T-helper 17 cell (primary cell): ENCODE measurements around the gene KRTAP4-6. TPM values are rescaled to one million over a fixed set of nuclear protein-coding genes. Genes with fewer than 3 reads are reported as not detected.
"Not testable (repeated sequence)": the region's sequence is repeated elsewhere in the genome, so short reads cannot be mapped to it uniquely, and the experiment has no call there.

Experiments used
- ATAC-seq: fragments of 150-1000 bp; cut with Tn5 transposase; 2 replicates; pipeline ENCODE4 v1.10.0; 2021; ENCODE audit warnings: mild to moderate bottlenecking, moderate library complexity
- DNase-seq, 3 donors: peaks; one replicate each; pipeline versions ENCODE4 v3.0.0 to v3.0.0-alpha.2; 2020 to 2021
- H3K9me3 ChIP-seq: one replicate; pipeline ENCODE4 v1.7.0; 2013; ENCODE audit warnings: low read length, mild to moderate bottlenecking; ENCODE audit not compliant: control insufficient read depth, poor library complexity, severe bottlenecking
- H3K27ac Mint-ChIP-seq: one replicate; pipeline ENCODE4 v1.8.0; 2022; ENCODE audit warnings: mild to moderate bottlenecking, moderate library complexity, mixed read lengths
- H3K27me3 Mint-ChIP-seq: one replicate; pipeline ENCODE4 v1.8.0; 2022; ENCODE audit warnings: mixed read lengths
- H3K36me3 Mint-ChIP-seq: one replicate; pipeline ENCODE4 v1.8.0; 2022; ENCODE audit warnings: low read depth, mixed read lengths
- H3K4me1 Mint-ChIP-seq: one replicate; pipeline ENCODE4 v1.8.0; 2022; ENCODE audit warnings: mild to moderate bottlenecking, mixed read lengths
- H3K4me3 Mint-ChIP-seq: one replicate; pipeline ENCODE4 v1.8.0; 2022; ENCODE audit warnings: mild to moderate bottlenecking, moderate library complexity, mixed read lengths
- total RNA-seq, 4 donors: library from RNA in 2 of 4; stranded (reverse) in 2 of 4; gene quantifications; one replicate each; pipeline ENCODE4 v1.2.3 and lab custom pipeline; 2022 to 2026

The KRTAP4-6 gene
- total RNA-seq = not detected
- 0 reads per million in 2 donors for total RNA-seq (lab: John Stamatoyannopoulos, UW)

- Mint-ChIP-seq H3K4me1 (peaks cover 2% of the 10 kb centered on the region), H3K27ac (no peak within 1 kb of the TSS)
Observed at GRCh38 chr17:41140360-41141131, at the start of gene KRTAP4-6. Gene KRTAP4-6 (minus strand): TSS chr17:41140544. CDS start chr17:41140487, 57 bp downstream.

GRCh38 chr17:41189837-41190318 lies 49.5 kb upstream of the KRTAP4-6 start, which contains the start of gene KRTAP9-1:
Gene KRTAP9-1 (plus strand): TSS chr17:41189887. CDS start chr17:41189887, 0 bp downstream.
- H3K4me3 Mint-ChIP-seq, H3K27ac Mint-ChIP-seq, H3K4me1 Mint-ChIP-seq, H3K36me3 Mint-ChIP-seq, DNase-seq, ATAC-seq, H3K9me3 ChIP-seq: not testable (repeated sequence)
- peaks cover 37% of the 10 kb centered on the region for H3K27me3 Mint-ChIP-seq

More at GRCh38 chr17:41140360-41141131, at the start of gene KRTAP4-6:
- H3K4me3 Mint-ChIP-seq = no peak within 1 kb of the TSS
- ATAC-seq (no peak), DNase-seq (no peak)
- H3K27me3 Mint-ChIP-seq = no peaks in the 10 kb centered on the region
- peaks cover 5% of the 10 kb centered on the region for H3K36me3 Mint-ChIP-seq
- peaks cover 5% of the 10 kb centered on the region for H3K9me3 ChIP-seq

GRCh38 chr17:41186872-41187271 lies 46.5 kb upstream of the KRTAP4-6 start:
- H3K27ac Mint-ChIP-seq = no peak overlapping the region
- peaks cover 4% of the 10 kb centered on the region for H3K36me3 Mint-ChIP-seq
- peaks cover 43% of the 10 kb centered on the region for H3K27me3 Mint-ChIP-seq
- no peaks in the 10 kb centered on the region for H3K9me3 ChIP-seq
- H3K4me3 Mint-ChIP-seq = no peak overlapping the region
- DNase-seq (no peak), ATAC-seq (no peak)
- peaks cover 4% of the 10 kb centered on the region for H3K4me1 Mint-ChIP-seq

GRCh38 chr17:41185001-41185400 lies 44.7 kb upstream of the KRTAP4-6 start:
- peaks cover 27% of the 10 kb centered on the region for H3K27me3 Mint-ChIP-seq
- peaks cover 9% of the 10 kb centered on the region for H3K4me1 Mint-ChIP-seq
- DNase-seq (no peak), ATAC-seq (no peak)
- H3K36me3 Mint-ChIP-seq = no peaks in the 10 kb centered on the region
- no peaks in the 10 kb centered on the region for H3K9me3 ChIP-seq
- no peak overlapping the region for H3K4me3 Mint-ChIP-seq
- no peak overlapping the region for H3K27ac Mint-ChIP-seq

- no peaks in the 10 kb centered on the region for H3K9me3 ChIP-seq
- no peak for DNase-seq
- peaks cover 24% of the 10 kb centered on the region for H3K27me3 Mint-ChIP-seq
- peaks cover 9% of the 10 kb centered on the region for H3K4me1 Mint-ChIP-seq
- no peaks in the 10 kb centered on the region for H3K36me3 Mint-ChIP-seq
- H3K4me3 Mint-ChIP-seq = no peak within 1 kb of the TSS
- no peak for ATAC-seq
- no peak within 1 kb of the TSS for H3K27ac Mint-ChIP-seq
Observed at GRCh38 chr17:41184480-41184961, 44.2 kb upstream of the KRTAP4-6 start, which contains the start of gene KRTAP4-1. Gene KRTAP4-1 (minus strand): TSS chr17:41184911. CDS start chr17:41184854, 57 bp downstream.

- H3K9me3 ChIP-seq = no peaks in the 10 kb centered on the region
- H3K4me1 Mint-ChIP-seq = peaks cover 7% of the 10 kb centered on the region
- DNase-seq (no peak), ATAC-seq (no peak)
- no peak overlapping the region for H3K27ac Mint-ChIP-seq
- peaks cover 2% of the 10 kb centered on the region for H3K36me3 Mint-ChIP-seq
- H3K27me3 Mint-ChIP-seq = no peaks in the 10 kb centered on the region
- no peak overlapping the region for H3K4me3 Mint-ChIP-seq
Observed at GRCh38 chr17:41178843-41179616, 38.7 kb upstream of the KRTAP4-6 start.

GRCh38 chr17:41178341-41178740 lies 38.0 kb upstream of the KRTAP4-6 start:
- Mint-ChIP-seq H3K27ac (no peak overlapping the region), H3K4me1 (peaks cover 9% of the 10 kb centered on the region)

GRCh38 chr17:41177727-41178271 lies 37.5 kb upstream of the KRTAP4-6 start, which contains the start of gene KRTAP4-2:
Gene KRTAP4-2 (minus strand): TSS chr17:41178221. CDS start chr17:41178164, 57 bp downstream.
- Mint-ChIP-seq H3K4me3 (no peak within 1 kb of the TSS), H3K27ac (no peak within 1 kb of the TSS), H3K27me3 (no peaks in the 10 kb centered on the region), H3K36me3 (peaks cover 2% of the 10 kb centered on the region), H3K4me1 (peaks cover 13% of the 10 kb centered on the region)
- ATAC-seq (no peak), DNase-seq (no peak)
- no peaks in the 10 kb centered on the region for H3K9me3 ChIP-seq

More at GRCh38 chr17:41178341-41178740, 38.0 kb upstream of the KRTAP4-6 start:
- ATAC-seq (no peak), DNase-seq (no peak)
- H3K36me3 Mint-ChIP-seq = peaks cover 2% of the 10 kb centered on the region
- H3K27me3 Mint-ChIP-seq = no peaks in the 10 kb centered on the region
- no peaks in the 10 kb centered on the region for H3K9me3 ChIP-seq
- no peak overlapping the region for H3K4me3 Mint-ChIP-seq

GRCh38 chr17:41176744-41177387 lies 36.5 kb upstream of the KRTAP4-6 start:
- no peak for ATAC-seq
- Mint-ChIP-seq H3K27ac (no peak overlapping the region), H3K27me3 (no peaks in the 10 kb centered on the region)

GRCh38 chr17:41171886-41172285 lies 31.5 kb upstream of the KRTAP4-6 start:
- H3K36me3 Mint-ChIP-seq = no peaks in the 10 kb centered on the region
- ATAC-seq = no peak
- H3K4me3 Mint-ChIP-seq = no peak overlapping the region
- peaks cover 6% of the 10 kb centered on the region for H3K4me1 Mint-ChIP-seq
- H3K27ac Mint-ChIP-seq = no peak overlapping the region
- no peak for DNase-seq
- H3K27me3 Mint-ChIP-seq = peaks cover 8% of the 10 kb centered on the region
- H3K9me3 ChIP-seq = no peaks in the 10 kb centered on the region

More at GRCh38 chr17:41176744-41177387, 36.5 kb upstream of the KRTAP4-6 start:
- H3K9me3 ChIP-seq = no peaks in the 10 kb centered on the region
- Mint-ChIP-seq H3K4me3 (no peak overlapping the region), H3K36me3 (peaks cover 2% of the 10 kb centered on the region), H3K4me1 (peaks cover 11% of the 10 kb centered on the region)
- no peak for DNase-seq

- ATAC-seq (no peak), DNase-seq (no peak)
- Mint-ChIP-seq H3K36me3 (peaks cover 2% of the 10 kb centered on the region), H3K27ac (no peak within 1 kb of the TSS), H3K4me3 (peak within 1 kb of the TSS; percentile 39), H3K27me3 (peaks cover 16% of the 10 kb centered on the region), H3K4me1 (peaks cover 4% of the 10 kb centered on the region)
- H3K9me3 ChIP-seq = no peaks in the 10 kb centered on the region
Observed at GRCh38 chr17:41168121-41168520, 27.8 kb upstream of the KRTAP4-6 start, which contains the start of gene KRTAP4-3. Gene KRTAP4-3 (minus strand): TSS chr17:41168221. CDS start chr17:41168172, 49 bp downstream.

GRCh38 chr17:41167561-41167960 lies 27.2 kb upstream of the KRTAP4-6 start:
- H3K27me3 Mint-ChIP-seq = peaks cover 21% of the 10 kb centered on the region
- H3K9me3 ChIP-seq = no peaks in the 10 kb centered on the region
- no peak for DNase-seq
- no peak for ATAC-seq
- H3K4me1 Mint-ChIP-seq = peaks cover 3% of the 10 kb centered on the region
- H3K27ac Mint-ChIP-seq = no peak overlapping the region
- H3K4me3 Mint-ChIP-seq = peak overlapping the region; percentile 39
- peaks cover 3% of the 10 kb centered on the region for H3K36me3 Mint-ChIP-seq
